Measurements from ENCODE around the gene OPCML.

OPCML gene

GRCh38 chr11:133041928-133042882, 490.1 kb downstream of the OPCML start:
- H3K4me3 ChIP-seq (ENCODE audit: low read depth, low read length) = no peak overlapping the region
- H3K79me2 ChIP-seq (ENCODE audit: control insufficient read depth, insufficient read depth, low read length, unreplicated experiment) = no peaks in the 10 kb centered on the region
- no peaks in the 10 kb centered on the region for H3K4me1 ChIP-seq (ENCODE audit: control insufficient read depth, insufficient read depth, low read length, unreplicated experiment)
- H3K27ac ChIP-seq (ENCODE audit: low read depth, low read length) = no peak overlapping the region
- no peaks in the 10 kb centered on the region for H3K36me3 ChIP-seq (ENCODE audit: insufficient read depth, low read length)
- no peak overlapping the region for H2AFZ ChIP-seq (ENCODE audit: low read length, unreplicated experiment)
- H3K27me3 ChIP-seq (ENCODE audit: insufficient read depth, low read length) = no peaks in the 10 kb centered on the region

- Histone ChIP-seq H3K36me3 (ENCODE audit: insufficient read depth, low read length) (no peaks in the 10 kb centered on the region), H3K27me3 (ENCODE audit: insufficient read depth, low read length) (no peaks in the 10 kb centered on the region), H2AFZ (ENCODE audit: low read length, unreplicated experiment) (no peak overlapping the region), H3K27ac (ENCODE audit: low read depth, low read length) (no peak overlapping the region), H3K4me1 (ENCODE audit: control insufficient read depth, insufficient read depth, low read length, unreplicated experiment) (no peaks in the 10 kb centered on the region), H3K4me3 (ENCODE audit: low read depth, low read length) (no peak overlapping the region), H3K79me2 (ENCODE audit: control insufficient read depth, insufficient read depth, low read length, unreplicated experiment) (no peaks in the 10 kb centered on the region)
Observed at GRCh38 chr11:133041181-133041580, 491.1 kb downstream of the OPCML start.

GRCh38 chr11:133040289-133040900, 491.9 kb downstream of the OPCML start:
- Histone ChIP-seq H3K27ac (ENCODE audit: low read depth, low read length) (no peak overlapping the region), H3K36me3 (ENCODE audit: insufficient read depth, low read length) (no peaks in the 10 kb centered on the region), H2AFZ (ENCODE audit: low read length, unreplicated experiment) (no peak overlapping the region), H3K4me3 (ENCODE audit: low read depth, low read length) (no peak overlapping the region), H3K27me3 (ENCODE audit: insufficient read depth, low read length) (no peaks in the 10 kb centered on the region), H3K79me2 (ENCODE audit: control insufficient read depth, insufficient read depth, low read length, unreplicated experiment) (no peaks in the 10 kb centered on the region), H3K4me1 (ENCODE audit: control insufficient read depth, insufficient read depth, low read length, unreplicated experiment) (no peaks in the 10 kb centered on the region)

DNA sequence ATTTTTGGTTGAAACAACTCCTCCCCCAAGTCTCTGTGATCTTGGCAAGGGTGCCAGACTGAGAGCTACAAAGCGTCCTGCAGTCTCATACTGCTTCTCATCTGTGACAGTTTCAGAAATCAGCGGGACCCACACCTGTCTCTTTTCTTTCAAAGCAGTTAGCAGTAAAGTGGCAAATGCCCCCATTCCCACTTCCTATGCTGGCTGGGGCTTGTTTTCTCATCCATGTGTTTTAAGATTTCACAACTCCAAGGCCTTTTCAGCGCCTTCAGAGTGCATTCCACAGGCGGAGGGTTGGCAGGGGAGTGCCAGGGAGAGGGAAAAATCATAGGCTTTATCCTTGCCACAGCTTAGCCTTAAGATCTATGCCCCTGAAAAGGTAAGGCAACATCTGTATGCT, 493.5 kb downstream of the OPCML start:
- H3K36me3 ChIP-seq (ENCODE audit: insufficient read depth, low read length) = no peaks in the 10 kb centered on the region
- no peak overlapping the region for H3K4me3 ChIP-seq (ENCODE audit: low read depth, low read length)
- no peak overlapping the region for H2AFZ ChIP-seq (ENCODE audit: low read length, unreplicated experiment)
- no peak overlapping the region for H3K27ac ChIP-seq (ENCODE audit: low read depth, low read length)
- no peaks in the 10 kb centered on the region for H3K27me3 ChIP-seq (ENCODE audit: insufficient read depth, low read length)
- H3K79me2 ChIP-seq (ENCODE audit: control insufficient read depth, insufficient read depth, low read length, unreplicated experiment) = no peaks in the 10 kb centered on the region
- H3K4me1 ChIP-seq (ENCODE audit: control insufficient read depth, insufficient read depth, low read length, unreplicated experiment) = no peaks in the 10 kb centered on the region

DNA sequence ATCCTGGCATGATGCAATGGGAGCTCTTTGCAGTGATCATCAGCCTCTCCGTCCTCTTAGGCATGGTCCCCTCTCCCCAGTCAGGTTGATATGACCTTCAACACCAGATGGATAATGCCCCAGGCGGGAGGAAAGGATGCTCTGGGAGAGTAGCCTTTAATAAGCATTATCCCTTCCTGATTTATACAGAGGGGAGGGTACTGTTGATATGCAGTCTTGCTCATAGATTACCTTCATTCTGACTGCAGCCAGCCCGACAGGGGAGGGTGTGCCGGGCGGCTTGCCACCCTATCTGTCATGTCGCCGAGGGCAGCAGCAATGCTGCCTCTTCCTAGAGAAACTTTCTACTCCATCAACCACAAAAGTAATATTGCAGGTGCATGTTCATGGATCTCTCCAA, 497.4 kb downstream of the OPCML start:
- H3K27ac ChIP-seq (ENCODE audit: low read depth, low read length) = no peak overlapping the region
- no peaks in the 10 kb centered on the region for H3K4me1 ChIP-seq (ENCODE audit: control insufficient read depth, insufficient read depth, low read length, unreplicated experiment)
- H3K79me2 ChIP-seq (ENCODE audit: control insufficient read depth, insufficient read depth, low read length, unreplicated experiment) = no peaks in the 10 kb centered on the region
- H3K27me3 ChIP-seq (ENCODE audit: insufficient read depth, low read length) = no peaks in the 10 kb centered on the region
- no peak overlapping the region for H3K4me3 ChIP-seq (ENCODE audit: low read depth, low read length)
- no peaks in the 10 kb centered on the region for H3K36me3 ChIP-seq (ENCODE audit: insufficient read depth, low read length)
- no peak overlapping the region for H2AFZ ChIP-seq (ENCODE audit: low read length, unreplicated experiment)

DNA sequence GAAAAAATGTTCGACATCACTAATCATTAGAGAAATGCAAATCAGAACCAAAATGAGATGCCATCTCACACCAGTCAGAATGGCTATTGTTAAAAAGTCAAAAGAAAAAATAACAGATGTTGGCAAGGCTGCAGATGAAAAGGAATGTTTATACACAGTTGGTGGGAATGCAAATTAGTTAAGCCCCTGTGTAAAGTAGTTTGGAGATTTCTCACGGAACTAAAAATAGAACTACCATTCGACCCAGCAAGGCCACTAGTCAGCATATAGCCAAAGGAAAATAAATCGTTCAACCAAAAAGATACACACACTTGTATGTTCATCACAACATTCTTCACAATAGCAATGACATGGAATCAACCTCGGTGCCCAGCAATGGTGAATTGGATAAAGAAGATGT, 503.2 kb downstream of the OPCML start:
- H3K27me3 ChIP-seq (ENCODE audit: insufficient read depth, low read length) = no peaks in the 10 kb centered on the region
- H3K4me1 ChIP-seq (ENCODE audit: control insufficient read depth, insufficient read depth, low read length, unreplicated experiment) = no peaks in the 10 kb centered on the region
- H3K79me2 ChIP-seq (ENCODE audit: control insufficient read depth, insufficient read depth, low read length, unreplicated experiment) = no peaks in the 10 kb centered on the region
- H2AFZ ChIP-seq (ENCODE audit: low read length, unreplicated experiment) = no peak overlapping the region
- H3K27ac ChIP-seq (ENCODE audit: low read depth, low read length) = no peak overlapping the region
- no peaks in the 10 kb centered on the region for H3K36me3 ChIP-seq (ENCODE audit: insufficient read depth, low read length)
- no peak overlapping the region for H3K4me3 ChIP-seq (ENCODE audit: low read depth, low read length)

DNA sequence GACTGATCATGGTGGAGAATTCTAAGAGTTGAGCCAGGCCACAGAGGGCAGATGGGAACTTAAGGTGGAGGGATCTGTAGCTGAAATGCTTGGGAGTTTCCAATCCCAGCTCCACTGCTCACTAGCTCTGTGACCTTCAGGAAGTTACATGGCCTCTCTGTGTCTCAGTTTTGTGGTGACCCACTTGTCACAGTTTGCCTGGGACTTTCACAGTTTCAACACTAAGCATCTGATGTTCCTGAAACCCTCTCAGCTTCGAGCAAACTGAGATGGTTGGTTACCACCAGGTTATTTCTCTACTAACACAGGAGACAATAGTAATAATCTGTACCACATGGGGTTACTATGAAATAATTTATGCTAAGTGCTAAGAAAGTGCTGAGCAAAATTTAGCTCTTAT, 505.3 kb downstream of the OPCML start:
- no peaks in the 10 kb centered on the region for H3K79me2 ChIP-seq (ENCODE audit: control insufficient read depth, insufficient read depth, low read length, unreplicated experiment)
- H3K27ac ChIP-seq (ENCODE audit: low read depth, low read length) = no peak overlapping the region
- H3K4me3 ChIP-seq (ENCODE audit: low read depth, low read length) = no peak overlapping the region
- H3K36me3 ChIP-seq (ENCODE audit: insufficient read depth, low read length) = no peaks in the 10 kb centered on the region
- H3K4me1 ChIP-seq (ENCODE audit: control insufficient read depth, insufficient read depth, low read length, unreplicated experiment) = no peaks in the 10 kb centered on the region
- no peak overlapping the region for H2AFZ ChIP-seq (ENCODE audit: low read length, unreplicated experiment)
- no peaks in the 10 kb centered on the region for H3K27me3 ChIP-seq (ENCODE audit: insufficient read depth, low read length)

GRCh38 chr11:133024301-133024700, 508.0 kb downstream of the OPCML start:
- Histone ChIP-seq H2AFZ (ENCODE audit: low read length, unreplicated experiment) (no peak overlapping the region), H3K4me1 (ENCODE audit: control insufficient read depth, insufficient read depth, low read length, unreplicated experiment) (no peaks in the 10 kb centered on the region), H3K27me3 (ENCODE audit: insufficient read depth, low read length) (no peaks in the 10 kb centered on the region), H3K4me3 (ENCODE audit: low read depth, low read length) (no peak overlapping the region), H3K27ac (ENCODE audit: low read depth, low read length) (no peak overlapping the region), H3K36me3 (ENCODE audit: insufficient read depth, low read length) (no peaks in the 10 kb centered on the region), H3K79me2 (ENCODE audit: control insufficient read depth, insufficient read depth, low read length, unreplicated experiment) (no peaks in the 10 kb centered on the region)

DNA sequence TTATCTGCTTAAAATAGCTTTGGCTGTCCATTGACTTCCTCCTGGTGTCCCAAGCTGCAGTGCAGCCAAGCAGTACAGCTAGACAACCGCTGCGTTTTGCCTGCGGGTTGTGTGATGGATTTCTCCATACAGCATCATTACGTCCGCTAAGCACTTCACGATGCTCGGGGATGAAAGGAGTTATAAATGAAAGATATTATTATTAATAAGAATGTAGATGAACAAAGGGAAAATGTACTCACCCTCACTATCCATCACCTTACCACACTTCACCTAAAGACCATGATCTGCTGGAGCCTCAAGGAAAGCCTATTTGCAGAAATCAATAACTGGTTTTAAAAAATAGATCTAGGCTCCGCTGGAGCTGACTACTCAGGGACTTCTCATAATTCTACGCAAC, 509.1 kb downstream of the OPCML start:
- no peaks in the 10 kb centered on the region for H3K4me1 ChIP-seq (ENCODE audit: control insufficient read depth, insufficient read depth, low read length, unreplicated experiment)
- no peaks in the 10 kb centered on the region for H3K36me3 ChIP-seq (ENCODE audit: insufficient read depth, low read length)
- H3K79me2 ChIP-seq (ENCODE audit: control insufficient read depth, insufficient read depth, low read length, unreplicated experiment) = no peaks in the 10 kb centered on the region
- H3K27ac ChIP-seq (ENCODE audit: low read depth, low read length) = no peak overlapping the region
- no peak overlapping the region for H3K4me3 ChIP-seq (ENCODE audit: low read depth, low read length)
- H3K27me3 ChIP-seq (ENCODE audit: insufficient read depth, low read length) = no peaks in the 10 kb centered on the region
- H2AFZ ChIP-seq (ENCODE audit: low read length, unreplicated experiment) = no peak overlapping the region

GRCh38 chr11:133021553-133021952, 510.7 kb downstream of the OPCML start:
- no peak overlapping the region for H3K4me3 ChIP-seq (ENCODE audit: low read depth, low read length)
- no peaks in the 10 kb centered on the region for H3K79me2 ChIP-seq (ENCODE audit: control insufficient read depth, insufficient read depth, low read length, unreplicated experiment)
- no peaks in the 10 kb centered on the region for H3K4me1 ChIP-seq (ENCODE audit: control insufficient read depth, insufficient read depth, low read length, unreplicated experiment)
- H3K36me3 ChIP-seq (ENCODE audit: insufficient read depth, low read length) = no peaks in the 10 kb centered on the region
- H3K27ac ChIP-seq (ENCODE audit: low read depth, low read length) = no peak overlapping the region
- H2AFZ ChIP-seq (ENCODE audit: low read length, unreplicated experiment) = no peak overlapping the region
- H3K27me3 ChIP-seq (ENCODE audit: insufficient read depth, low read length) = no peaks in the 10 kb centered on the region

GRCh38 chr11:133020372-133020714, 512.0 kb downstream of the OPCML start:
- Histone ChIP-seq H3K27me3 (ENCODE audit: insufficient read depth, low read length) (no peaks in the 10 kb centered on the region), H3K4me3 (ENCODE audit: low read depth, low read length) (no peak overlapping the region), H3K27ac (ENCODE audit: low read depth, low read length) (no peak overlapping the region), H3K79me2 (ENCODE audit: control insufficient read depth, insufficient read depth, low read length, unreplicated experiment) (no peaks in the 10 kb centered on the region), H2AFZ (ENCODE audit: low read length, unreplicated experiment) (no peak overlapping the region), H3K4me1 (ENCODE audit: control insufficient read depth, insufficient read depth, low read length, unreplicated experiment) (no peaks in the 10 kb centered on the region), H3K36me3 (ENCODE audit: insufficient read depth, low read length) (no peaks in the 10 kb centered on the region)
